NCI-H1105 treated with DMSO at 0.1 percent for 48 hours (cell line): ENCODE measurements around the gene RAD51B.
A peak's percentile ranks its signal among the peaks of the same experiment; 100 is the strongest.

Experiments
- DNase-seq: peaks from one replicate; lab custom pipeline; 2025; lab: John Stamatoyannopoulos, UW

RAD51B gene

GRCh38 chr14:68235011-68235410 lies 415.4 kb downstream of the RAD51B start:
- DNase-seq = no peak

GRCh38 chr14:68236582-68237458 lies 417.2 kb downstream of the RAD51B start:
- no peak for DNase-seq

GRCh38 chr14:68238551-68238950 lies 419.0 kb downstream of the RAD51B start:
- no peak for DNase-seq

- DNase-seq = no peak
Measured at GRCh38 chr14:68238976-68239375, 419.4 kb downstream of the RAD51B start.

GRCh38 chr14:68239988-68240771 lies 420.6 kb downstream of the RAD51B start:
- DNase-seq = no peak

GRCh38 chr14:68241862-68242487 lies 422.4 kb downstream of the RAD51B start:
- DNase-seq = no peak

GRCh38 chr14:68243450-68244010 lies 424.0 kb downstream of the RAD51B start:
- DNase-seq = no peak

GRCh38 chr14:68244262-68244980 lies 424.8 kb downstream of the RAD51B start:
- DNase-seq = no peak

GRCh38 chr14:68245146-68246073 lies 425.8 kb downstream of the RAD51B start:
- no peak for DNase-seq

GRCh38 chr14:68246074-68246785 lies 426.7 kb downstream of the RAD51B start:
- DNase-seq = no peak

- no peak for DNase-seq
Measured at GRCh38 chr14:68246786-68247105, 427.2 kb downstream of the RAD51B start.

GRCh38 chr14:68247274-68247673 lies 427.7 kb downstream of the RAD51B start:
- DNase-seq = no peak

GRCh38 chr14:68247676-68248268 lies 428.2 kb downstream of the RAD51B start:
- DNase-seq = no peak

GRCh38 chr14:68248481-68249255 lies 429.1 kb downstream of the RAD51B start:
- peak; percentile 79 for DNase-seq

GRCh38 chr14:68249661-68250451 lies 430.3 kb downstream of the RAD51B start:
- DNase-seq = no peak

GRCh38 chr14:68250927-68251768 lies 431.6 kb downstream of the RAD51B start:
- DNase-seq = peak; percentile 48

GRCh38 chr14:68251769-68252100 lies 432.2 kb downstream of the RAD51B start:
- no peak for DNase-seq
